ENCODE measurements around the gene PRKD2.

DNA sequence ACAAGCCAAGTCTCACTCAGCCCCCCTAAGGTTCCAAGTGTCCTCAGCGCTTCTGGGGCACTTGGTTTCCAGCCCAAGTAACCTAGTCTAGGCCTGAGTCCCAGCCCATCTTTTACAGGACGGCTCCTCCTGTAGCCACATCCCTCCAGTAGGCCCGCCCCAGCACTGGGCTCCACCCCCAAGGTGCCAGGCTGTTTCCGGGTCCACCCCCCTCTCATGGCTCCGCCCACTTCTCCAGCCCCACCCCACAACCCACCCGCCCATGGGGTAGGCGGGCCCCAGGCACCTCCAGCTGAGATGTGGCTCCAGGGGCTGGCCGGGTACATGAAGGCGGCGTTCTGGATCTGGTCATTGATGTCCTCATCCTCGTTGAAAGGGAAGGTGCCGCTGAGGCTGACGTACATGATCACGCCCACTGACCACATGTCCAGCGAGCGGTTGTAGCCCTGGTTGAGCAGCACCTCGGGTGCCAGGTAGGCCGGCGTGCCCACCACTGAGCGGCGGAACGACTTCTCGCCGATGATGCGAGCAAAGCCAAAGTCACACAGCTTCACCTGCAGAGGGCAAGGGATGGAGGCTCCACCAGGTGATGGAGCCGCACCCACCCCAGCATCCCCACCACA is 38.7 kb downstream of the PRKD2 start:
- TF ChIP-seq, protein P1, sequence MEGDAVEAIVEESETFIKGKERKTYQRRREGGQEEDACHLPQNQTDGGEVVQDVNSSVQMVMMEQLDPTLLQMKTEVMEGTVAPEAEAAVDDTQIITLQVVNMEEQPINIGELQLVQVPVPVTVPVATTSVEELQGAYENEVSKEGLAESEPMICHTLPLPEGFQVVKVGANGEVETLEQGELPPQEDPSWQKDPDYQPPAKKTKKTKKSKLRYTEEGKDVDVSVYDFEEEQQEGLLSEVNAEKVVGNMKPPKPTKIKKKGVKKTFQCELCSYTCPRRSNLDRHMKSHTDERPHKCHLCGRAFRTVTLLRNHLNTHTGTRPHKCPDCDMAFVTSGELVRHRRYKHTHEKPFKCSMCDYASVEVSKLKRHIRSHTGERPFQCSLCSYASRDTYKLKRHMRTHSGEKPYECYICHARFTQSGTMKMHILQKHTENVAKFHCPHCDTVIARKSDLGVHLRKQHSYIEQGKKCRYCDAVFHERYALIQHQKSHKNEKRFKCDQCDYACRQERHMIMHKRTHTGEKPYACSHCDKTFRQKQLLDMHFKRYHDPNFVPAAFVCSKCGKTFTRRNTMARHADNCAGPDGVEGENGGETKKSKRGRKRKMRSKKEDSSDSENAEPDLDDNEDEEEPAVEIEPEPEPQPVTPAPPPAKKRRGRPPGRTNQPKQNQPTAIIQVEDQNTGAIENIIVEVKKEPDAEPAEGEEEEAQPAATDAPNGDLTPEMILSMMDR (IDR thresholded peaks at IDR 0.05 in 8 of 11, conservative IDR thresholded peaks at IDR 0.05 in 3 of 11), result no peak
- no peak for TF ChIP-seq POLR2A (IDR thresholded peaks at IDR 0.05)

All from spleen (tissue), 7 donors.